ENCODE data around the gene ZNF496. TPM values are rescaled to one million over a fixed set of nuclear protein-coding genes. Genes with fewer than 3 reads are reported as not detected.
"Not testable (repeated sequence)": the region's sequence is repeated elsewhere in the genome, so short reads cannot be mapped to it uniquely, and the experiment has no call there.

The ZNF496 gene
- polyA plus RNA-seq, 4 donors: 1.6 to 16.1 (median 5.2) TPM

DNA sequence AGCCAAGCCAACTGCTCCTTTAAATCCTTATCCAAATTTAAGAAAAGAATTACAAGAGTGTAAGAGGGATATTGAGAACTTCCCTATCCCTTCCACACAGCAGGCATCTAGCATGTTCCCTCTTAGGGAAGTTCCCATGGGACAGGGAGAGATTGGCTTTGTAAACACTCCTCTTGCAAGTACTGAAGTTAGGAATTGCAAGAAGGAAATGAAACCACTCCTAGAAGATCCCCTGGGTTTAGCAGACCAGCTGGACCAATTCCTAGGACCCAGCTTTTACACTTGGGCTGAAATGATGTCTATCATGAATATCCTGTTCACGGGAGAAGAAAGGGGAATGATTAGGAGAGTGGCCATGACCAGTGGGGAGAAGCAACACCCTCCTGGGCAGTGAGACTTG, 23.5 kb upstream of the ZNF496 start:
- not testable (repeated sequence) for H3K27me3 ChIP-seq (ENCODE audit: control insufficient read depth in 3 of 3, insufficient read depth in 3 of 3, low read length in 3 of 3); H3K4me1 ChIP-seq (ENCODE audit: control insufficient read depth in 3 of 3, insufficient read depth in 2 of 3, low read depth in 1 of 3, low read length in 2 of 3); DNase-seq; H3K4me3 ChIP-seq (ENCODE audit: low read depth in 1 of 3, low read length in 3 of 3); FAIRE-seq; H3K36me3 ChIP-seq (ENCODE audit: control insufficient read depth in 3 of 3, insufficient read depth in 2 of 3, low read depth in 1 of 3, low read length in 3 of 3); H3K27ac ChIP-seq (ENCODE audit: low read depth in 1 of 3, low read length in 2 of 3)
- WGBS, 3 donors: 59 to 68% (median 63%) methylated on average over 1 of the region's 1 CpG
- H3K9me3 ChIP-seq (ENCODE audit: control insufficient read depth in 2 of 2, insufficient read depth in 1 of 2, low read depth in 1 of 2, low read length in 1 of 2): peaks cover 0 to 14% of the 10 kb centered on the region in 2 donors

DNA sequence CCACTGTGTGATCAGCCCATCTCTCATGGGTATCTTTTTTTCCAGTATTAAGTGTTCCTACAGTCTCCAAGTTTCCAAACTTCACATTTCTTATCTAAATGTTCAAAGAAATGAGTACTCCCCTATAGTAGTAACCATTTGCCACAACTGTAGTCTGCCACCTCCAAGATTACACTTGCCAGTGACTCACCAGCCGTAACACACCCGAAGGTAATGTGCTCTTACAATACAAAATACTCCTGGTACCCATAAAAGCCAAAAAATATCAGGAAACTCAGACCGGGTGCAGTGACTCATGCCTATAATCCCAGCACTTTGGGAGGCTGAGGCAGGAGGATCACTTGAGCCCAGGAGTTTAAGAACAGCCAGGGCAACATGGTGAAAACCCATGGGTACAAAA, 20.5 kb upstream of the ZNF496 start:
- Histone ChIP-seq H3K9me3 (ENCODE audit: control insufficient read depth in 2 of 2, insufficient read depth in 1 of 2, low read depth in 1 of 2, low read length in 1 of 2) (peaks cover 0 to 18% of the 10 kb centered on the region in 2 donors), H3K27ac (ENCODE audit: low read depth in 1 of 3, low read length in 2 of 3) (no peak overlapping the region), H3K4me1 (ENCODE audit: control insufficient read depth in 3 of 3, insufficient read depth in 2 of 3, low read depth in 1 of 3, low read length in 2 of 3) (peaks cover 0 to 5% (median 0%) of the 10 kb centered on the region in 3 donors), H3K4me3 (ENCODE audit: low read depth in 1 of 3, low read length in 3 of 3) (no peak overlapping the region), H3K36me3 (ENCODE audit: control insufficient read depth in 3 of 3, insufficient read depth in 2 of 3, low read depth in 1 of 3, low read length in 3 of 3) (no peaks in the 10 kb centered on the region), H3K27me3 (ENCODE audit: control insufficient read depth in 3 of 3, insufficient read depth in 3 of 3, low read length in 3 of 3) (peaks cover 0 to 3% (median 2%) of the 10 kb centered on the region in 3 donors)
- WGBS, 3 donors: 73 to 90% (median 84%) methylated on average over 3 of the region's 3 CpGs
- DNase-seq (no peak), FAIRE-seq (no peak)

DNA sequence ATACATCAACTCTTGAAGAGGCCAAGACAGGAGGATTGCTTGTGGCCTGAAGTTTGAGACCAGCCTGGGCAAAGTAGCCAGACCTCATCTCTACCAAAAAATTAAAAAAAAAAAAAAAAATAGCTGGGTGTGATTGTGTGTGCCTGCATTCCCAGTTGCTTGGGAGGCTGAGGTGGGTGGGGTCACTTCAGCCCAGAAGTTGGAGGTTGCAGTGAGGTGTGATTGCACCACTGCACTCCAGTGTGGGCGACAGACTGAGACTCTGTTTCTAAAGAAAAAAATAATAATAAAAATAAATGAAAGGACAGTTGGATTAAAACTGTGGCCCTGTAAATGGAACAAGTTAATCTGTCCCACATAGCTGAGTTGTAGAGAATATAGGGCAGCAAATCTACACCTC, 18.9 kb upstream of the ZNF496 start:
- FAIRE-seq (no peak), DNase-seq (no peak)
- H3K9me3 ChIP-seq (ENCODE audit: control insufficient read depth in 2 of 2, insufficient read depth in 1 of 2, low read depth in 1 of 2, low read length in 1 of 2): peaks cover 0 to 18% of the 10 kb centered on the region in 2 donors
- no peak overlapping the region for H3K4me3 ChIP-seq (ENCODE audit: low read depth in 1 of 3, low read length in 3 of 3)
- no peaks in the 10 kb centered on the region for H3K36me3 ChIP-seq (ENCODE audit: control insufficient read depth in 3 of 3, insufficient read depth in 2 of 3, low read depth in 1 of 3, low read length in 3 of 3)
- peaks cover 0 to 5% (median 0%) of the 10 kb centered on the region in 3 donors for H3K4me1 ChIP-seq (ENCODE audit: control insufficient read depth in 3 of 3, insufficient read depth in 2 of 3, low read depth in 1 of 3, low read length in 2 of 3)
- 62 to 86% (median 74%) methylated on average over 1 of the region's 1 CpG for WGBS, 3 donors
- H3K27me3 ChIP-seq (ENCODE audit: control insufficient read depth in 3 of 3, insufficient read depth in 3 of 3, low read length in 3 of 3): peaks cover 0 to 3% (median 2%) of the 10 kb centered on the region in 3 donors
- H3K27ac ChIP-seq (ENCODE audit: low read depth in 1 of 3, low read length in 2 of 3): no peak overlapping the region

DNA sequence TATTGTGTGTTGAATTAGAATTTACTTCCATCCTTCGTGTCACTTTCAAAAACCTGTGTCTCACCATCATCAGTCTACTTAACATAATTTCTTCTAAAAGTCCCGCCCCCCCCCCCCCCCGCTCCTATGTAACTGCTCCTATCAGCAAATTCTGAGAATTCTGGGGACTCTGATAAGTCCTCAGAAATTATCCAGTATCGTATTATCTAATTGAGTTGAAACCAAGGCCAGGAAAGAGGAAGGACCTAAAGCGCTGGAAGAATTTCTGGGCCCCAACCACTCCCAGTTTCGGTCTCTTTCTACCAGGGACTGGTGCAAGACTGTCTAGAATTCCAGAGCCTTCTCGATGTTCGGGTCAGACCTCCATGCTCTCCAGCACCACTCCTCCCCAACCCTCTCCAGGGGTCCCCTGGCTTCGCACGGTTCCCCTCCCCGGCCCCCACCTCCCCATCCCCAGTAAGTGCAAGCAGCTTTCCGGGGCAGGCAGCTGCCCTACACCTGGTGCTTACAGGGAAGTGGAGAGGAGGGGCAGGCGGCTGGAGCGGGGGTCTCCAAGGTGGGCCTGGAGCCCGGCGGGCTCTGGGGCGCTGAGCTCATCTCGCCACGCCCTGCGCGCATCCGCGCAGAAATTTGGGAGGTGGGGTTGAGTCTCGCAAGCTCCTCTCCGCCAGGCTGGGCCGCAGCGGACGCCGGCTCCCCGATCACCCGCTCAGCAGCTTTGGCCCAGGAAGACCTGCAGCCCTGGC, 16.0 kb upstream of the ZNF496 start:
- Histone ChIP-seq H3K36me3 (ENCODE audit: control insufficient read depth in 3 of 3, insufficient read depth in 2 of 3, low read depth in 1 of 3, low read length in 3 of 3) (no peaks in the 10 kb centered on the region), H3K27me3 (ENCODE audit: control insufficient read depth in 3 of 3, insufficient read depth in 3 of 3, low read length in 3 of 3) (peaks cover 0 to 3% (median 2%) of the 10 kb centered on the region in 3 donors), H3K4me1 (ENCODE audit: control insufficient read depth in 3 of 3, insufficient read depth in 2 of 3, low read depth in 1 of 3, low read length in 2 of 3) (peaks cover 0 to 5% (median 0%) of the 10 kb centered on the region in 3 donors), H3K27ac (ENCODE audit: low read depth in 1 of 3, low read length in 2 of 3) (no peak overlapping the region), H3K4me3 (ENCODE audit: low read depth in 1 of 3, low read length in 3 of 3) (peak overlapping the region in 1 of 3 donors; percentile 8), H3K9me3 (ENCODE audit: control insufficient read depth in 2 of 2, insufficient read depth in 1 of 2, low read depth in 1 of 2, low read length in 1 of 2) (peaks cover 0 to 11% of the 10 kb centered on the region in 2 donors)
- peak in 1 of 2 donors; percentile 23 for DNase-seq
- WGBS, 3 donors: 17 to 32% (median 20%) methylated on average over 31 of the region's 31 CpGs
- no peak for FAIRE-seq

DNA sequence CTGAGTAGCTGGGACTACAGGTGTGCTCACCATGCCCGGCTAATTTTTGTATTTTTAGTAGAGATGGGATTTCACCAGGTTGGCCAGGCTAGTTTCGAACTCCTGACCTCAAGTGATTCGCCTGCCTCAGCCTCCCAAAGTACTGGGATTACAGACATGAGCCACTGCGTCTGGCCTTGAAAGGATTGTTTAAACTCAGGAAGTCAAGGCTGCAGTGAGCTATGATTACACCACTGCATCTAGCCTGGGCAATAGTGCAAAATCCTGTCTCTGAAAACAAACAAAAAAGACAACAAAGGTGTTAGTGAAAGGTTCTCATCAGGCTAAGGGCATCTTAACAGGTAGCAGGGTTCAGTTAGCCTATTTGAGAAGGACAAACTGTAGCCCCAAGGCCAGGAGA, 14.2 kb upstream of the ZNF496 start:
- DNase-seq (no peak), FAIRE-seq (no peak)
- no peak overlapping the region for H3K27ac ChIP-seq (ENCODE audit: low read depth in 1 of 3, low read length in 2 of 3)
- H3K4me1 ChIP-seq (ENCODE audit: control insufficient read depth in 3 of 3, insufficient read depth in 2 of 3, low read depth in 1 of 3, low read length in 2 of 3): peaks cover 0 to 5% (median 0%) of the 10 kb centered on the region in 3 donors
- no peaks in the 10 kb centered on the region for H3K36me3 ChIP-seq (ENCODE audit: control insufficient read depth in 3 of 3, insufficient read depth in 2 of 3, low read depth in 1 of 3, low read length in 3 of 3)
- H3K9me3 ChIP-seq (ENCODE audit: control insufficient read depth in 2 of 2, insufficient read depth in 1 of 2, low read depth in 1 of 2, low read length in 1 of 2): peaks cover 0 to 4% of the 10 kb centered on the region in 2 donors
- H3K27me3 ChIP-seq (ENCODE audit: control insufficient read depth in 3 of 3, insufficient read depth in 3 of 3, low read length in 3 of 3): peaks cover 0 to 3% (median 2%) of the 10 kb centered on the region in 3 donors
- WGBS, 3 donors: 87 to 97% (median 92%) methylated on average over 4 of the region's 4 CpGs
- no peak overlapping the region for H3K4me3 ChIP-seq (ENCODE audit: low read depth in 1 of 3, low read length in 3 of 3)

DNA sequence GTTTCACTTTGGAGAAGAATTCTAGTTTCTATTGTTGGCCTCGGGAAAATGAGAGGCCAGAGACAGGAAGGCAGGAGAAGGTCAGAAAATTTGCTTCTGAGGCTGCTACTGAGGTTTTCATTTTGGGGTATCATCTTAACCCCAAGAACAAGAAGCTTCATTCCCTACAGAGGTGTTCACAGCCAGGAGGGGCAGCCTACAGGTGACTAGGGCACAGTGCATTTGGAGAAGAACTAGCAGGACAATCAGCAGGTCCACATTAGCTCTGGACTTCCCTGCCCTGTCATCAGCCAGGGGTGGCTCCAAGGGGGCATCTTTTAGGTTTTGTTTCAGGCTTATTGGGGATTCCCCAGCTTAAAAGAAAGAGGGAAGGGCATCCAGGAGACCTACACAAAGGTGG, 12.1 kb upstream of the ZNF496 start:
- 65 to 79% (median 73%) methylated on average over 1 of the region's 1 CpG for WGBS, 3 donors
- Histone ChIP-seq H3K9me3 (ENCODE audit: control insufficient read depth in 2 of 2, insufficient read depth in 1 of 2, low read depth in 1 of 2, low read length in 1 of 2) (no peaks in the 10 kb centered on the region), H3K4me1 (ENCODE audit: control insufficient read depth in 3 of 3, insufficient read depth in 2 of 3, low read depth in 1 of 3, low read length in 2 of 3) (peaks cover 0 to 5% (median 0%) of the 10 kb centered on the region in 3 donors), H3K27ac (ENCODE audit: low read depth in 1 of 3, low read length in 2 of 3) (no peak overlapping the region), H3K27me3 (ENCODE audit: control insufficient read depth in 3 of 3, insufficient read depth in 3 of 3, low read length in 3 of 3) (peaks cover 0 to 3% (median 0%) of the 10 kb centered on the region in 3 donors), H3K4me3 (ENCODE audit: low read depth in 1 of 3, low read length in 3 of 3) (no peak overlapping the region), H3K36me3 (ENCODE audit: control insufficient read depth in 3 of 3, insufficient read depth in 2 of 3, low read depth in 1 of 3, low read length in 3 of 3) (peaks cover 0 to 3% (median 0%) of the 10 kb centered on the region in 3 donors)
- no peak for DNase-seq
- FAIRE-seq: no peak

DNA sequence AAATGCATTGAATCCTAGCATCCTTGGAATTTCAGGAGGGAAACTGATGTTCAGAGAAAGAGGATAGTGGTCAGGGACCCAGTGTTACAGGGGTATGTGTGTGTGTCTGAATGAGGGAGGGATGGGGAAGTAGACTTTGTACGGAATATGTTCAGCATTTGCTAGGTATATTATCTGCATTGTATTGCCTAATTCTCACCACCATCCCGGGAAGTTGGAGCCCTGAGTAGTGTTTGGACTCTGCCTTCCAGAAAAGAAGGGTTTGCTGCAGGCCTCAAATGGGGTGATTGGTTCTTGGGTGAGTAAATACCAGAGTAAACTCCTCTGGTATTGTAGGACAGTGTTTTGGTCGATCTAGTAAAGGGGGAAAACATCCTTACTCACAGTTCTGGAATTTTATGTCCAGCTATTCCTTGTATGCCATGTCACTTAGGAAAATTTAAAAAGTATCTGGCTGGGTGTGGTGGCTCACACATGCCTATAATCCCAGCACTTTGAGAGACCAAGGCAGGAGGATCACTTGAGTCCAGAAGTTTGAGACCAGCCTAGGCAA, 7.1 kb upstream of the ZNF496 start:
- H3K36me3 ChIP-seq (ENCODE audit: control insufficient read depth in 3 of 3, insufficient read depth in 2 of 3, low read depth in 1 of 3, low read length in 3 of 3): peaks cover 0 to 10% (median 0%) of the 10 kb centered on the region in 3 donors
- FAIRE-seq (no peak), DNase-seq (peak in 1 of 2 donors; percentile 19)
- no peaks in the 10 kb centered on the region for H3K4me1 ChIP-seq (ENCODE audit: control insufficient read depth in 3 of 3, insufficient read depth in 2 of 3, low read depth in 1 of 3, low read length in 2 of 3)
- H3K27ac ChIP-seq (ENCODE audit: low read depth in 1 of 3, low read length in 2 of 3): no peak overlapping the region
- H3K27me3 ChIP-seq (ENCODE audit: control insufficient read depth in 3 of 3, insufficient read depth in 3 of 3, low read length in 3 of 3): no peaks in the 10 kb centered on the region
- WGBS, 3 donors: 42 to 64% (median 44%) methylated on average over 3 of the region's 3 CpGs
- no peak overlapping the region for H3K4me3 ChIP-seq (ENCODE audit: low read depth in 1 of 3, low read length in 3 of 3)
- H3K9me3 ChIP-seq (ENCODE audit: control insufficient read depth in 2 of 2, insufficient read depth in 1 of 2, low read depth in 1 of 2, low read length in 1 of 2): no peaks in the 10 kb centered on the region

DNA sequence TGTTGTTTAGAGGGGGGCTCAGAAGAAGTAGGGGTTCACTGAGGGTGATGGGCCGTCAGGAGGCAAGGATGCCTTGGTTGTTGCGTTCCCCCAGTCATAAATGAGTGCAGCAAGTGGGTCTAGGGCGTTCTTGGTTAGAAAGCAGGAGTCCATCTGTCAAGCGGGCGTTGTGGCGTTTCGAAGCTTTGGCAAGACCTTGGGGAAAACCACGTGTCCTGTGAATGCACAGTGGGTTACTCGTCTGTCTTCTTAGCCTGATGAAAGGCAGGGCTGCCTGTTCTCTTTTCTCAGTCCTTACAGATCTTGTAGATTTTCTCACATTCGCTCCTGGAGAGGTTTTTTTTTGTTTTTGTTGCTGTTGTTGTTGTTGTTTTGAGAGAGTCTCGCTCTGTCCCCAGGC, 6.3 kb upstream of the ZNF496 start:
- no peak for DNase-seq
- peaks cover 0 to 13% (median 0%) of the 10 kb centered on the region in 3 donors for H3K36me3 ChIP-seq (ENCODE audit: control insufficient read depth in 3 of 3, insufficient read depth in 2 of 3, low read depth in 1 of 3, low read length in 3 of 3)
- no peak overlapping the region for H3K27ac ChIP-seq (ENCODE audit: low read depth in 1 of 3, low read length in 2 of 3)
- no peaks in the 10 kb centered on the region for H3K4me1 ChIP-seq (ENCODE audit: control insufficient read depth in 3 of 3, insufficient read depth in 2 of 3, low read depth in 1 of 3, low read length in 2 of 3)
- 89% methylated on average over 11 of the region's 11 CpGs for WGBS, 3 donors
- H3K4me3 ChIP-seq (ENCODE audit: low read depth in 1 of 3, low read length in 3 of 3): no peak overlapping the region
- FAIRE-seq: no peak
- H3K27me3 ChIP-seq (ENCODE audit: control insufficient read depth in 3 of 3, insufficient read depth in 3 of 3, low read length in 3 of 3): no peaks in the 10 kb centered on the region
- H3K9me3 ChIP-seq (ENCODE audit: control insufficient read depth in 2 of 2, insufficient read depth in 1 of 2, low read depth in 1 of 2, low read length in 1 of 2): no peaks in the 10 kb centered on the region

All from small intestine (tissue), 7 donors.